AG10803 (cell line): Measurements from ENCODE around the gene PWWP2B.

Source experiments
- DNase-seq: peaks from one replicate; pipeline ENCODE4 v3.0.0; 2010; ENCODE audit warnings: low read depth
- H3K4me3 ChIP-seq: 2 replicates; pipeline ENCODE4 v1.5.1; 2011; ENCODE audit warnings: mild to moderate bottlenecking, low read length, control low read depth
- CTCF ChIP-seq: conservative IDR thresholded peaks from 2 replicates; pipeline ENCODE4 v1.5.1; 2011; ENCODE audit warnings: mild to moderate bottlenecking, low read length, control low read depth, inconsistent platforms

The PWWP2B gene

GRCh38 chr10:132387764-132388210, 9.2 kb upstream of the PWWP2B start:
- DNase-seq = peak; percentile 56
- no peak overlapping the region for H3K4me3 ChIP-seq
- TF ChIP-seq CTCF = peak; percentile 52

GRCh38 chr10:132388891-132389432, 8.0 kb upstream of the PWWP2B start:
- H3K4me3 ChIP-seq = no peak overlapping the region
- TF ChIP-seq CTCF = no peak
- no peak for DNase-seq

GRCh38 chr10:132389433-132390169, 7.4 kb upstream of the PWWP2B start:
- H3K4me3 ChIP-seq = no peak overlapping the region
- DNase-seq = no peak
- no peak for TF ChIP-seq CTCF

GRCh38 chr10:132390170-132390920, 6.7 kb upstream of the PWWP2B start:
- DNase-seq = peak; percentile 63
- TF ChIP-seq CTCF = no peak
- no peak overlapping the region for H3K4me3 ChIP-seq

GRCh38 chr10:132390921-132391675, 5.9 kb upstream of the PWWP2B start:
- TF ChIP-seq CTCF = no peak
- H3K4me3 ChIP-seq = no peak overlapping the region
- DNase-seq = no peak

- no peak for DNase-seq
- no peak overlapping the region for H3K4me3 ChIP-seq
- TF ChIP-seq CTCF = no peak
Measured at GRCh38 chr10:132391676-132392020, 5.4 kb upstream of the PWWP2B start.
